ENCODE measurements around the gene KRTAP10-10. TPM values are rescaled to one million over a fixed set of nuclear protein-coding genes. Genes with fewer than 3 reads are reported as not detected.

KRTAP10-10 gene
- total RNA-seq, 4 donors from 2014 or later: not detected

DNA sequence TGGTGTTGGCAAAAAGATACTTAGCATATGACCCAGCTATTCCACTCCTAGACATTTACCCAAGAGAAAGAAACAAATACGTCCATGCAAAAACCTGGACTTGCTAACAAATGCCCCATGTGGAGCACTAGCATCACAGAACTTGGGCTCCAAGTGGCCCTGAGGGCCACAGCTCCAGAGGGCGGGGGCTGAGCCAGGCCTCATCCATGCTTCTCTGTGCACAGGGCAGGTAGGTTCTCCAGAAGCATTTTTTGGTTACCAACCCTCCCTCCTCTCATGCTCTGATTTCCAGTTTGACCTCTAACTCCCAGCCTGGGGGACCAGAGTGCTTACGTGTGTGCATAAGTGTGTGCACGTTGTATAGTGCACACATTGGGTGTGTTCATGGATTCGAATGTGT lies 27.5 kb downstream of the KRTAP10-10 start:
- Histone ChIP-seq H3K27me3 (peaks cover 26% of the 10 kb centered on the region), H3K9me3 (peaks cover 0 to 8% (median 0%) of the 10 kb centered on the region in 3 donors), H3K36me3 (no peaks in the 10 kb centered on the region), H3K27ac (no peak overlapping the region), H3K4me3 (no peak overlapping the region), H3K4me1 (no peaks in the 10 kb centered on the region)
- TF ChIP-seq EP300 (IDR thresholded peaks at IDR 0.05): no peak
- TF ChIP-seq POLR2A (IDR thresholded peaks at IDR 0.05): no peak
- TF ChIP-seq POLR2AphosphoS5 (IDR thresholded peaks at IDR 0.05): no peak
- TF ChIP-seq, protein P1, sequence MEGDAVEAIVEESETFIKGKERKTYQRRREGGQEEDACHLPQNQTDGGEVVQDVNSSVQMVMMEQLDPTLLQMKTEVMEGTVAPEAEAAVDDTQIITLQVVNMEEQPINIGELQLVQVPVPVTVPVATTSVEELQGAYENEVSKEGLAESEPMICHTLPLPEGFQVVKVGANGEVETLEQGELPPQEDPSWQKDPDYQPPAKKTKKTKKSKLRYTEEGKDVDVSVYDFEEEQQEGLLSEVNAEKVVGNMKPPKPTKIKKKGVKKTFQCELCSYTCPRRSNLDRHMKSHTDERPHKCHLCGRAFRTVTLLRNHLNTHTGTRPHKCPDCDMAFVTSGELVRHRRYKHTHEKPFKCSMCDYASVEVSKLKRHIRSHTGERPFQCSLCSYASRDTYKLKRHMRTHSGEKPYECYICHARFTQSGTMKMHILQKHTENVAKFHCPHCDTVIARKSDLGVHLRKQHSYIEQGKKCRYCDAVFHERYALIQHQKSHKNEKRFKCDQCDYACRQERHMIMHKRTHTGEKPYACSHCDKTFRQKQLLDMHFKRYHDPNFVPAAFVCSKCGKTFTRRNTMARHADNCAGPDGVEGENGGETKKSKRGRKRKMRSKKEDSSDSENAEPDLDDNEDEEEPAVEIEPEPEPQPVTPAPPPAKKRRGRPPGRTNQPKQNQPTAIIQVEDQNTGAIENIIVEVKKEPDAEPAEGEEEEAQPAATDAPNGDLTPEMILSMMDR (IDR thresholded peaks at IDR 0.05): no peak
- no peak for ATAC-seq
- 79 to 100% methylated on average over 3 of the region's 5 CpGs for WGBS, 2 donors (ENCODE audit: low coverage in 1 of 2)

DNA sequence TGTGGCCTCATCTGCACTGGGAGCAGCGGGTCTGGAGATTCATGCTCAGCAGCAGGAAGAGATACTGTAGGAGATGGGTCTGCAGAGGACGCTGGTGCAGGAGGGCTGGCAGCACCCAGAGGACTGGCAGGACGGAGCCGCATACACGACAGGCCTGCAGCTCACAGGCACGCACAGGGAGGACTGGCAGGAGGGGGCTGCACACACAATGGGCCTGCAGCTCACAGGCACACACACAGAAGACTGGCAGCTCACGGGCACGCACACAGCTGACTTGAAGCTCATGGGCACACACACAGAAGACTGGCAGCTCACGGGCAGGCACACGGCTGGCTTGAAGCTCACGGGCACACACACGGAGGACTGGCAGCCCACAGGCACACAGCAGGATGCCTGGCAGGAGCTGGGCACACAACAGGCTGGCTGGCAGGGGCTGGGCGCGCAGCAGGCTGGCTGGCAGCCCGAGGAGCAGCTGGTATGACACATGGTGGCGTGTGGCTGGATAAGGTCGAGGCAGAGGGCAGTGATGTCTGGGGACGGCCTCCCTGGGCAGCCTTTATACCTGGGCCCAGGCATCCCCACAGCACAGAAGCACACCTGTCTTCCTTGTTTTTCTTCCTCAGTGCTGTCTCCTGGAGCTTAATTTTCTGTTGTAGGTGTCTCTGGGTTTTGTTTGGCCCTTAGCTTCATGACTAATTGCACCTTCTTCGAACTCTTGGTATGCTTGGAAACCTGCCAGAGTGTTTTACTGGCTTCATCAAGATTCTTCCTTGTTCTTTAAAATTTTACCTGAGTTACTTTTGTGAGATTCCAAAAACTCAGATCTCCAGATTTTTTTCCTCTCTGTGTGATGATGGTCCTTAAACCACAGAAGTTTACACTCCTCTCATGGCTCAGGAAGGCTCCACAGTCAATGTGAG lies 29.5 kb downstream of the KRTAP10-10 start, which contains the start of gene KRTAP12-2:
Gene KRTAP12-2 (minus strand): TSS at position 527 of the 920 bp plus-strand sequence. CDS start 41 bp downstream, at position 486.
- WGBS, 2 donors (ENCODE audit: low coverage in 1 of 2): 55 to 57% methylated on average over 4 of the region's 19 CpGs

DNA sequence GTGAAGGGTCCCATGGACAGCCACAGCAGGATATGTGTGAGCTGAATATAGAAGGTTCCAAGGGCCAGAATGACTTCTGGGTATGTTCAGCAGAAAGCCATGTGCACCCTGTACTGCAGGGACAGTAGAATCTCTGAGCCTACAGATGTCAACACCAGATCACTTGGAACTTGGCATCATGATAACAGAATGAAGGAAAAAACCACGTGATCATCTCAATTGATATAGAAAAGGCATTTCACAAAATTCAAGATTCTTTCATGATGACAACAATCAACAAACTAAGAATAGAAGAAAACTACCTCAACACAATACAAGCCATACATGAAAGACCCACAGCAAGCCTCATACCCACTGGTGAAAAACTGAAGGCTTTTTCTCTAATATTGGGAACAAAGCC lies 30.5 kb downstream of the KRTAP10-10 start:
- no peak for ATAC-seq
- Histone ChIP-seq H3K4me1 (no peaks in the 10 kb centered on the region), H3K4me3 (no peak overlapping the region), H3K27me3 (peaks cover 30% of the 10 kb centered on the region), H3K9me3 (peaks cover 0 to 32% (median 0%) of the 10 kb centered on the region in 3 donors), H3K27ac (no peak overlapping the region), H3K36me3 (no peaks in the 10 kb centered on the region)
- WGBS, 2 donors (ENCODE audit: low coverage in 1 of 2): 47 to 100% methylated on average over 1 of the region's 1 CpG
- TF ChIP-seq, protein P1 (IDR thresholded peaks at IDR 0.05): no peak
- TF ChIP-seq POLR2AphosphoS5 (IDR thresholded peaks at IDR 0.05): no peak
- TF ChIP-seq POLR2A (IDR thresholded peaks at IDR 0.05): no peak
- TF ChIP-seq EP300 (IDR thresholded peaks at IDR 0.05): no peak

More for the DNA sequence above, 29.5 kb downstream of the KRTAP10-10 start, which contains the start of gene KRTAP12-2:
- no peak within 1 kb of the TSS for H3K27ac ChIP-seq
- peaks cover 0 to 23% (median 0%) of the 10 kb centered on the region in 3 donors for H3K9me3 ChIP-seq
- H3K36me3 ChIP-seq: no peaks in the 10 kb centered on the region
- H3K4me1 ChIP-seq: no peaks in the 10 kb centered on the region
- TF ChIP-seq EP300 (IDR thresholded peaks at IDR 0.05) (no peak), POLR2AphosphoS5 (IDR thresholded peaks at IDR 0.05) (no peak), POLR2A (IDR thresholded peaks at IDR 0.05) (no peak)
- TF ChIP-seq, protein P1 (IDR thresholded peaks at IDR 0.05): no peak
- H3K4me3 ChIP-seq: no peak within 1 kb of the TSS
- H3K27me3 ChIP-seq: peaks cover 32% of the 10 kb centered on the region
- ATAC-seq: no peak

DNA sequence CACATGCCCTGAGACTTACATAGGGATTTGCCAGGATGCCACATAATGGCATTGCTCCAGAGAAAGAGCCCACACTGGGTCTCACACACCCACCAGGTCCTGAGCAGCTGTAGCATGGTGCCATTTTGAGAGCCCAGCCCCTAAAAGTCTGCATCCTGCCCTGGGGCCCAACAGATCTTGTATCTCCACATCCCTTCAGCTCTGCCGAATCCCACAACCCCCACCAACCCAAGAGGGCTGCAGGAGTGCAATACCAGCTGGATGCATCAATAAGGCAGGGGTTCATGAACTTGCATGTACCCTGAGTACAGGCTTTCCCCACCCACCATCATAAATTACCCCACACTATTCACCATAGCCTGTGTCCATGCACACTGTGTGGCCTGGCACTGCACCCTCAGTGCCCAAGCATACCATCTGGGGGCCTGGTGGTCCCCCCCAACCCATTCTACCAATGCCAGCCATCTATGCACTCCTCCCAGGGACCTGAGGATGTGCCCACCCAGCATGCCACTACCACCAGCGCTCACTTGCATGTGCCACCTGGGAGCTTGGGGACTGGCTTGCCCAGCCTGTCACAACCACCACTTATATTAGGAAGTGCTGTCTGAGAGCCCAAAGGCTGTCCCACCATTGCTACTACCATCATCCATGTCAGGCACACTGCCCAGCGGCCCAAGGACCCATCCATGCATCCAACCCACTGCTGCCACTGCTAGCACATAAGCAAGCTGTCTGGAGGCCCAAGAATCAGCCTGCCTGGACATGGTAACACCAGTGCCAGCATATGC lies 33.7 kb downstream of the KRTAP10-10 start:
- no peak overlapping the region for H3K27ac ChIP-seq
- peaks cover 0 to 40% (median 0%) of the 10 kb centered on the region in 3 donors for H3K9me3 ChIP-seq
- no peaks in the 10 kb centered on the region for H3K36me3 ChIP-seq
- H3K27me3 ChIP-seq: peaks cover 20% of the 10 kb centered on the region
- no peak for ATAC-seq
- 60 to 73% methylated on average over 1 to 2 of the region's 3 CpGs for WGBS, 2 donors (ENCODE audit: low coverage in 1 of 2)
- no peak overlapping the region for H3K4me3 ChIP-seq
- no peaks in the 10 kb centered on the region for H3K4me1 ChIP-seq
- TF ChIP-seq POLR2AphosphoS5 (IDR thresholded peaks at IDR 0.05) (no peak), EP300 (IDR thresholded peaks at IDR 0.05) (no peak)
- TF ChIP-seq, protein P1 (IDR thresholded peaks at IDR 0.05): no peak

Data from gastroesophageal sphincter (tissue), 4 donors.